Measurements from ENCODE around the gene ARL4D.
A peak's percentile ranks its signal among the peaks of the same experiment; 100 is the strongest.

Gene ARL4D

GRCh38 chr17:43399839-43400328, 1.1 kb downstream of the ARL4D start:
- DNase-seq (ENCODE audit: low spot score), result no peak
- TF ChIP-seq CTCF (conservative IDR thresholded peaks at IDR 0.05; ENCODE audit: low read depth), result no peak
- ChIA-PET POLR2A (ENCODE audit: low non-redundant PET) (interaction anchor here (0.7 to 2.4 kb wide), 4 partner anchors 12 to 201 kb away, joined by 5 to 7 read pairs (median 6); partner anchors contain the start of gene DHX8), CTCF (interaction anchor here (7.7 kb wide), 1 partner anchor 83 kb away, joined by 81 read pairs; the partner anchor contains the start of gene DHX8)
- H3K27ac ChIP-seq, result peak overlapping the region; percentile 88

- peak overlapping the region; percentile 90 for H3K27ac ChIP-seq
- POLR2A ChIA-PET (ENCODE audit: low non-redundant PET), result interaction anchor here (0.5 to 0.9 kb wide), 6 partner anchors 9 to 68 kb away, joined by 3 to 4 read pairs (median 3); no protein-coding TSS in a partner anchor
- DNase-seq (ENCODE audit: low spot score), result peak; percentile 88
- TF ChIP-seq CTCF (conservative IDR thresholded peaks at IDR 0.05; ENCODE audit: low read depth), result no peak
- CTCF ChIA-PET, result interaction anchor here (0.6 to 7.7 kb wide), 3 partner anchors 31 to 81 kb away, joined by 3 to 81 read pairs (median 4); partner anchors contain the start of gene DHX8
These were observed 2.3 kb downstream of the ARL4D start for GRCh38 chr17:43400943-43401717.

GRCh38 chr17:43402078-43402477, 3.3 kb downstream of the ARL4D start:
- no peak for DNase-seq (ENCODE audit: low spot score)
- no peak for TF ChIP-seq CTCF (conservative IDR thresholded peaks at IDR 0.05; ENCODE audit: low read depth)
- ChIA-PET CTCF (interaction anchor here (7.7 kb wide), 1 partner anchor 81 kb away, joined by 81 read pairs; the partner anchor contains the start of gene DHX8), POLR2A (ENCODE audit: low non-redundant PET) (interaction anchor here (1.6 kb wide), 1 partner anchor 67 kb away, joined by 5 read pairs; no protein-coding TSS in a partner anchor)
- peak overlapping the region; percentile 90 for H3K27ac ChIP-seq

GRCh38 chr17:43402567-43402966, 3.8 kb downstream of the ARL4D start:
- TF ChIP-seq CTCF (conservative IDR thresholded peaks at IDR 0.05; ENCODE audit: low read depth), result no peak
- CTCF ChIA-PET, result interaction anchor here (0.6 to 7.7 kb wide), 3 partner anchors 8 to 374 kb away, joined by 3 to 81 read pairs (median 8); partner anchors contain the start of gene DHX8
- peak overlapping the region; percentile 90 for H3K27ac ChIP-seq
- DNase-seq (ENCODE audit: low spot score), result no peak
- POLR2A ChIA-PET (ENCODE audit: low non-redundant PET), result interaction anchor here (0.7 to 1.6 kb wide), 3 partner anchors 40 to 67 kb away, joined by 5 to 10 read pairs (median 5); no protein-coding TSS in a partner anchor

- TF ChIP-seq CTCF (conservative IDR thresholded peaks at IDR 0.05; ENCODE audit: low read depth), result no peak
- ChIA-PET POLR2A (ENCODE audit: low non-redundant PET) (no interaction called here), CTCF (interaction anchor here (1.3 to 7.7 kb wide), 2 partner anchors 9 to 79 kb away, joined by 3 to 81 read pairs; partner anchors contain the start of gene DHX8)
- DNase-seq (ENCODE audit: low spot score), result no peak
- H3K27ac ChIP-seq, result peak overlapping the region; percentile 90
These were observed 5.1 kb downstream of the ARL4D start for GRCh38 chr17:43403846-43404245.

GRCh38 chr17:43405861-43406260, 7.1 kb downstream of the ARL4D start:
- no peak overlapping the region for H3K27ac ChIP-seq
- DNase-seq (ENCODE audit: low spot score), result no peak
- POLR2A ChIA-PET (ENCODE audit: low non-redundant PET), result interaction anchor here (0.6 kb wide), 1 partner anchor 36 kb away, joined by 6 read pairs; no protein-coding TSS in a partner anchor
- CTCF ChIA-PET, result no interaction called here
- TF ChIP-seq CTCF (conservative IDR thresholded peaks at IDR 0.05; ENCODE audit: low read depth), result no peak

Measured in RWPE1 (cell line).